HEK293 (cell line): ENCODE data around the gene TSPAN13.

Experiments used
- CTCF ChIA-PET: fragments of 350-600 bp; formaldehyde crosslinking; extraction: SDS; loops from one replicate; lab custom pipeline; 2021; ENCODE audit warnings: antibody characterized with exemption; lab: Yijun Ruan, JAX
- POLR2A ChIA-PET: fragments of 300-600 bp; formaldehyde crosslinking; extraction: SDS; loops from one replicate; lab custom pipeline; 2020; ENCODE audit warnings: antibody characterized with exemption, inconsistent platforms; lab: Yijun Ruan, JAX
- H3K27ac ChIP-seq: fragments of 200-500 bp; sonication (Bioruptor generic); 2 replicates; pipeline ENCODE4 v1.5.1; 2014; ENCODE audit warnings: low read depth, low read length, control low read depth, inconsistent platforms; ENCODE audit errors: extremely low read depth
- H3K36me3 ChIP-seq, 2 experiments: fragments of 200-500 bp in 1 of 2; sonication (Bioruptor generic) in 1 of 2; 1 replicate in 1 of 2; 2 replicates in 1 of 2; pipeline ENCODE4 v1.5.1; 2014 to 2017; ENCODE audit warnings: inconsistent platforms in 2 of 2, low read length in 2 of 2; ENCODE audit not compliant: control insufficient read depth in 2 of 2, insufficient read depth in 1 of 2
- H3K4me1 ChIP-seq: fragments of 200-500 bp; sonication (Bioruptor generic); 2 replicates; pipeline ENCODE4 v1.5.1; 2014; ENCODE audit warnings: mild to moderate bottlenecking, low read length, inconsistent platforms; ENCODE audit not compliant: control insufficient read depth, insufficient read depth
- H3K4me3 ChIP-seq: 2 replicates; pipeline ENCODE4 v1.5.1; 2011; ENCODE audit warnings: low read depth, mild to moderate bottlenecking, control low read depth, low read length, moderate library complexity
- H3K9me3 ChIP-seq: fragments of 200-500 bp; sonication (Bioruptor generic); 2 replicates; pipeline ENCODE4 v1.5.1; 2014; ENCODE audit warnings: low read depth, low read length, inconsistent platforms; ENCODE audit not compliant: control insufficient read depth, insufficient read depth
- KLF8 ChIP-seq: fragments of 450-650 bp; formaldehyde crosslinking; IDR thresholded peaks from 2 replicates; pipeline ENCODE4 v1.5.1; 2016; ENCODE audit warnings: missing biosample characterization, missing genetic modification characterization
- SALL2 ChIP-seq: fragments of 450-650 bp; formaldehyde crosslinking; IDR thresholded peaks from 2 replicates; pipeline ENCODE4 v1.5.0; 2017; ENCODE audit warnings: missing biosample characterization, mild to moderate bottlenecking, missing genetic modification characterization, borderline replicate concordance
- WT1 ChIP-seq: fragments of 450-650 bp; formaldehyde crosslinking; IDR thresholded peaks from 2 replicates; pipeline ENCODE4 v1.5.1; 2016; ENCODE audit warnings: missing biosample characterization, missing genetic modification characterization
- YY1 ChIP-seq: fragments of 450-650 bp; formaldehyde crosslinking; IDR thresholded peaks from 2 replicates; pipeline ENCODE4 v1.5.1; 2018; ENCODE audit warnings: missing biosample characterization, missing genetic modification characterization
- ZFP41 ChIP-seq: fragments of 450-650 bp; formaldehyde crosslinking; IDR thresholded peaks from 2 replicates; pipeline ENCODE4 v1.5.1; 2016; ENCODE audit warnings: missing biosample characterization, missing genetic modification characterization, borderline replicate concordance
- ZIC2 ChIP-seq: fragments of 450-650 bp; formaldehyde crosslinking; IDR thresholded peaks from 2 replicates; pipeline ENCODE4 v1.5.1; 2016; ENCODE audit warnings: missing biosample characterization, missing genetic modification characterization
- ZNF112 ChIP-seq: fragments of 450-650 bp; formaldehyde crosslinking; IDR thresholded peaks from 2 replicates; pipeline ENCODE4 v1.5.0; 2017; ENCODE audit warnings: missing biosample characterization, missing genetic modification characterization
- ZNF16 ChIP-seq: fragments of 450-650 bp; formaldehyde crosslinking; IDR thresholded peaks from 2 replicates; pipeline ENCODE4 v1.5.1; 2016; ENCODE audit warnings: low read depth, missing biosample characterization, missing genetic modification characterization
- ZNF248 ChIP-seq: fragments of 450-650 bp; formaldehyde crosslinking; IDR thresholded peaks from 2 replicates; pipeline ENCODE4 v1.5.1; 2017; ENCODE audit warnings: missing biosample characterization, missing genetic modification characterization
- ZNF37A ChIP-seq: fragments of 450-650 bp; IDR thresholded peaks from 2 replicates; pipeline ENCODE4 v1.5.1; 2018; ENCODE audit warnings: missing biosample characterization, missing genetic modification characterization
- ZNF423 ChIP-seq: fragments of 450-650 bp; formaldehyde crosslinking; IDR thresholded peaks from 2 replicates; pipeline ENCODE4 v1.5.1; 2016; ENCODE audit warnings: missing biosample characterization, missing genetic modification characterization
- ZNF549 ChIP-seq: fragments of 450-650 bp; IDR thresholded peaks from 2 replicates; pipeline ENCODE4 v1.5.1; 2018; ENCODE audit warnings: missing biosample characterization, missing genetic modification characterization, mild to moderate bottlenecking, inconsistent platforms, moderate library complexity
- ZNF571 ChIP-seq: fragments of 450-650 bp; formaldehyde crosslinking; IDR thresholded peaks from 2 replicates; pipeline ENCODE4 v1.5.0; 2017; ENCODE audit warnings: missing biosample characterization, missing genetic modification characterization
- ZNF596 ChIP-seq: fragments of 450-650 bp; IDR thresholded peaks from 2 replicates; pipeline ENCODE4 v1.5.0; 2018; ENCODE audit warnings: missing biosample characterization, mild to moderate bottlenecking, missing genetic modification characterization, moderate library complexity
- ZNF792 ChIP-seq: fragments of 450-650 bp; formaldehyde crosslinking; IDR thresholded peaks from 2 replicates; pipeline ENCODE4 v1.5.1; 2016; ENCODE audit warnings: missing biosample characterization, missing genetic modification characterization
- ZSCAN23 ChIP-seq: fragments of 450-650 bp; formaldehyde crosslinking; IDR thresholded peaks from 2 replicates; pipeline ENCODE4 v1.5.1; 2016; ENCODE audit warnings: missing biosample characterization, missing genetic modification characterization
- TF ChIP-seq, protein P1 (sequence below): fragments of 450-650 bp; formaldehyde crosslinking; IDR thresholded peaks from 2 replicates; pipeline ENCODE4 v1.5.1; 2016; ENCODE audit warnings: missing biosample characterization, missing genetic modification characterization
- TF ChIP-seq, protein P2 (sequence below): fragments of 450-650 bp; formaldehyde crosslinking; IDR thresholded peaks from 2 replicates; pipeline ENCODE4 v1.5.1; 2016; ENCODE audit warnings: missing biosample characterization, missing genetic modification characterization, borderline replicate concordance
- TF ChIP-seq, protein P3 (sequence below): fragments of 450-650 bp; formaldehyde crosslinking; IDR thresholded peaks from 2 replicates; pipeline ENCODE4 v1.5.1; 2016; ENCODE audit warnings: missing biosample characterization, missing genetic modification characterization

Gene TSPAN13

DNA sequence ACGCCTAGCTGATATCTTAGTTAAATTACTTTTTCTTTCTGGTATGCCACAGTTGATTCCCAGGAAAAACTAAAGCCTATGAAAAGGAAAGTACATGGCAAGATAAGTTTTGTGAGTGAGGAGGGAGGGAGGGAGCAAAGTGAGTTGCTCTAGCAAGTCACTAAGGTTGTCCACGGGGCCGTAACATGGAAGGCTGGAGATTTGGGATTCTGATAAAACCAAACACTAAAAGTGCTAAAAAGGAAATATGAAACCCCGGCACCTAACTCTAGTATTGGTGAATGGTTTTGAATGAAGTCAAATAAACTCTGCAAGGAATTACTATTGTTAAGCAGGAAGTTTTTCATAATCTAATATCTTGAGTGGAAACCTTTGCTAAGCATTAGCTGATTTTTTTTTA, 49.6 kb downstream of the TSPAN13 start:
- TF ChIP-seq ZNF792 (tag by site-specific recombination) (no peak), ZNF596 (no peak), ZNF248 (no peak), ZNF549 (tag by site-specific recombination) (no peak), WT1 (tag by site-specific recombination) (no peak), ZNF112 (no peak)
- TF ChIP-seq, protein P1, sequence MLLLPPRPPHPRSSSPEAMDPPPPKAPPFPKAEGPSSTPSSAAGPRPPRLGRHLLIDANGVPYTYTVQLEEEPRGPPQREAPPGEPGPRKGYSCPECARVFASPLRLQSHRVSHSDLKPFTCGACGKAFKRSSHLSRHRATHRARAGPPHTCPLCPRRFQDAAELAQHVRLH (tag by site-specific recombination) = no peak
- H3K4me1 ChIP-seq = no peaks in the 10 kb centered on the region
- H3K36me3 ChIP-seq = no peaks in the 10 kb centered on the region
- POLR2A ChIA-PET = no interaction called here
- H3K4me3 ChIP-seq = no peak overlapping the region
- no peak overlapping the region for H3K27ac ChIP-seq
- H3K9me3 ChIP-seq = no peaks in the 10 kb centered on the region
- CTCF ChIA-PET = interaction anchor here (0.9 to 4.3 kb wide), 2 partner anchors 35 to 115 kb away, joined by 4 to 29 read pairs; no protein-coding TSS in a partner anchor

DNA sequence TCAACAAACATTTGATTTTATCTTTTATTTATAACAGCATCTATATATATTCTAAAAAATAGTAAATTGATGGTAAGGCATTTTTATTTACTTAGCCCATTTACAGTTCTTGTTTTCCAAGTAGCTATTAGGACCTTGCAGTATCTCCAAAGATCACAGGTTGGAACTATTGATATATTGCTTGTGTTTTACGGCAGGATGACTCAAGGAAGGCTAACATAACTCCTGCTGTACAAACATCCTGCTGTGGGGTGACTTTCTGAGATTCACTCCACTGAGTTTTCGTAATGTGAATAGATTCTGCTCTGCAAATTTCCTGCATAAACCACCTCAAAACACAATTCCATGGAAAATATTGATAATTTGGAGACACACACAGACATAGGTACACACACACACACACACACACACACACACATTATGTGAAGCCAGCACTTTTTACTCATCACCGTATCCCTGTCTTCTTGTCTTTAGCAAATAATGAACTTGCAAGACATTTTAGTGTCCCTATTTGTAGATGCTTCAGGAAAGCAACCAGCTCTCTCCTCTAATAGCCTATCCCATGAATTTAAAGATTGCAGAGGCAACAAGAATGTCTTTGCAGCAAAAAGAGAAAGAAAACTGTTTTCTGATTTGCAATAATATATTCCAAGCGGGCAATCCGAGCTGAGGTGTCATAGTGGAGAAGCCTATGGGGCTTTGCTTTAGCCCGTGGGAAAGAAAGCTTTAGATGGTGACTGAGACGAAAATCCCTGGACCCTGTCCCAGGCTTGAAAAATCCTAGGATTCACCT, 50.5 kb downstream of the TSPAN13 start:
- POLR2A ChIA-PET = no interaction called here
- Histone ChIP-seq H3K9me3 (no peaks in the 10 kb centered on the region), H3K27ac (no peak overlapping the region), H3K4me1 (no peaks in the 10 kb centered on the region), H3K4me3 (no peak overlapping the region), H3K36me3 (no peaks in the 10 kb centered on the region)
- TF ChIP-seq ZSCAN23 (tag by site-specific recombination) = no peak
- TF ChIP-seq, protein P2, sequence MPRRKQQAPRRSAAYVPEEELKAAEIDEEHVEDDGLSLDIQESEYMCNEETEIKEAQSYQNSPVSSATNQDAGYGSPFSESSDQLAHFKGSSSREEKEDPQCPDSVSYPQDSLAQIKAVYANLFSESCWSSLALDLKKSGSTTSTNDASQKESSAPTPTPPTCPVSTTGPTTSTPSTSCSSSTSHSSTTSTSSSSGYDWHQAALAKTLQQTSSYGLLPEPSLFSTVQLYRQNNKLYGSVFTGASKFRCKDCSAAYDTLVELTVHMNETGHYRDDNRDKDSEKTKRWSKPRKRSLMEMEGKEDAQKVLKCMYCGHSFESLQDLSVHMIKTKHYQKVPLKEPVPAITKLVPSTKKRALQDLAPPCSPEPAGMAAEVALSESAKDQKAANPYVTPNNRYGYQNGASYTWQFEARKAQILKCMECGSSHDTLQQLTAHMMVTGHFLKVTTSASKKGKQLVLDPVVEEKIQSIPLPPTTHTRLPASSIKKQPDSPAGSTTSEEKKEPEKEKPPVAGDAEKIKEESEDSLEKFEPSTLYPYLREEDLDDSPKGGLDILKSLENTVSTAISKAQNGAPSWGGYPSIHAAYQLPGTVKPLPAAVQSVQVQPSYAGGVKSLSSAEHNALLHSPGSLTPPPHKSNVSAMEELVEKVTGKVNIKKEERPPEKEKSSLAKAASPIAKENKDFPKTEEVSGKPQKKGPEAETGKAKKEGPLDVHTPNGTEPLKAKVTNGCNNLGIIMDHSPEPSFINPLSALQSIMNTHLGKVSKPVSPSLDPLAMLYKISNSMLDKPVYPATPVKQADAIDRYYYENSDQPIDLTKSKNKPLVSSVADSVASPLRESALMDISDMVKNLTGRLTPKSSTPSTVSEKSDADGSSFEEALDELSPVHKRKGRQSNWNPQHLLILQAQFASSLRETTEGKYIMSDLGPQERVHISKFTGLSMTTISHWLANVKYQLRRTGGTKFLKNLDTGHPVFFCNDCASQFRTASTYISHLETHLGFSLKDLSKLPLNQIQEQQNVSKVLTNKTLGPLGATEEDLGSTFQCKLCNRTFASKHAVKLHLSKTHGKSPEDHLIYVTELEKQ (tag by site-specific recombination) = no peak
- TF ChIP-seq ZFP41 = no peak
- CTCF ChIA-PET = interaction anchor here (0.5 kb wide), 1 partner anchor 1496 kb away, joined by 3 read pairs; no protein-coding TSS in a partner anchor

DNA sequence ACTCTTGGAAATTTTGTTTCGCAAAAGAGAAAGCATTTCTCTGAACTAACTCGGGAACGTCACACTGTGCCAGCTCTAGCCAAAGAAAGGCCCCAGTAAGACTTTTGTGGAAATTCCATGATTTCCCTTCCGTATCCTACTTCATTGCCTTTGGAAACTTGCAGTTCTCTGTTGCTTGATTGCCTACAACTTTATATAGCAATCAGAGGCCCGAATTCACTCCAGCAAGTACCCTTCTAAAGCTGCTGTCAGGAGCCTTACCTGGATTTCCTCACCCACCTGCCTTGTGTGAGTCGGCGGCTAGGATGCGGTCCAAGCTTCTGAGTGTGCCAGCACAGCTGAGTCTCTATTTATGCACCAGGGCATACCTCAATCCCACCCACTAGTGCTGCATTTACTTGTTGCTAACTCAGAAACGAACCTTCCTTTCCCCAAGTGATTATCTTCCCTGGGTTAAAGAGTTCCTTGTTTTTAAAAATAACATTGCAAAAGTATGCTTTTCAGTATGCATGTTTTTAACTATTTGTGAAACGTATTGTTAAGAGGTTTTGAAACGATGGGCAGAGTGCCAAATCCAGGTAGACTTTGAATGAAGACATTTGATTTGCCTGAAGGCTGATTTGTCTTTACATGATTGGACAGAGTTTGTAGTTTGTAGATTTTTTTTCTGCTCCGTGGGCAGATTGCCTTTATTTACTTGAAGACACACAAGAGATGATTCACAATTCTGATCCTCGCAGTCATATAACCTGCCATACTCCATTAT, 51.3 kb downstream of the TSPAN13 start, which contains the start of gene AGR2:
TSS of gene AGR2 (minus strand) at position 326 of the 766 bp plus-strand sequence. CDS start 3,203 bp downstream, outside the sequence.
- H3K9me3 ChIP-seq = no peaks in the 10 kb centered on the region
- H3K27ac ChIP-seq = no peak within 1 kb of the TSS
- POLR2A ChIA-PET = no interaction called here
- H3K4me3 ChIP-seq = no peak within 1 kb of the TSS
- no peaks in the 10 kb centered on the region for H3K36me3 ChIP-seq
- TF ChIP-seq ZNF16 (tag by site-specific recombination) (no peak), ZIC2 (tag by site-specific recombination) (no peak), SALL2 (tag by site-specific recombination) (no peak), ZNF37A (tag by site-specific recombination) (no peak), ZNF423 (no peak), KLF8 (tag by site-specific recombination) (no peak), YY1 (tag by site-specific recombination) (no peak), ZNF571 (tag by site-specific recombination) (no peak)
- TF ChIP-seq, protein P3, sequence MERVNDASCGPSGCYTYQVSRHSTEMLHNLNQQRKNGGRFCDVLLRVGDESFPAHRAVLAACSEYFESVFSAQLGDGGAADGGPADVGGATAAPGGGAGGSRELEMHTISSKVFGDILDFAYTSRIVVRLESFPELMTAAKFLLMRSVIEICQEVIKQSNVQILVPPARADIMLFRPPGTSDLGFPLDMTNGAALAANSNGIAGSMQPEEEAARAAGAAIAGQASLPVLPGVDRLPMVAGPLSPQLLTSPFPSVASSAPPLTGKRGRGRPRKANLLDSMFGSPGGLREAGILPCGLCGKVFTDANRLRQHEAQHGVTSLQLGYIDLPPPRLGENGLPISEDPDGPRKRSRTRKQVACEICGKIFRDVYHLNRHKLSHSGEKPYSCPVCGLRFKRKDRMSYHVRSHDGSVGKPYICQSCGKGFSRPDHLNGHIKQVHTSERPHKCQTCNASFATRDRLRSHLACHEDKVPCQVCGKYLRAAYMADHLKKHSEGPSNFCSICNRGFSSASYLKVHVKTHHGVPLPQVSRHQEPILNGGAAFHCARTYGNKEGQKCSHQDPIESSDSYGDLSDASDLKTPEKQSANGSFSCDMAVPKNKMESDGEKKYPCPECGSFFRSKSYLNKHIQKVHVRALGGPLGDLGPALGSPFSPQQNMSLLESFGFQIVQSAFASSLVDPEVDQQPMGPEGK = no peak
- no peaks in the 10 kb centered on the region; the same call in 1 of the 2 replicates for H3K4me1 ChIP-seq
- CTCF ChIA-PET = interaction anchor here (0.6 kb wide), 1 partner anchor 79 kb away, joined by 3 read pairs; no protein-coding TSS in a partner anchor
